HEK293T (cell line): ENCODE data around the gene GATA2.

Experiments
- CTCF ChIA-PET: fragments of 350-600 bp; formaldehyde crosslinking; extraction: SDS; loops from one replicate; lab custom pipeline; 2021; ENCODE audit warnings: antibody characterized with exemption, inconsistent platforms; lab: Yijun Ruan, JAX
- POLR2A ChIA-PET: fragments of 350-600 bp; formaldehyde crosslinking; extraction: SDS; loops from one replicate; lab custom pipeline; 2020; ENCODE audit warnings: antibody characterized with exemption, inconsistent platforms; lab: Yijun Ruan, JAX
- DNase-seq: peaks from one replicate; pipeline ENCODE4 v3.0.0; 2012; ENCODE audit warnings: mixed read lengths; ENCODE audit errors: extremely low spot score
- ARNT ChIP-seq: fragments of 450-650 bp; IDR thresholded peaks from 2 replicates; pipeline ENCODE4 v1.6.1; 2017; ENCODE audit warnings: mild to moderate bottlenecking
- BHLHE40 ChIP-seq: fragments of 450-650 bp; IDR thresholded peaks from 2 replicates; pipeline ENCODE4 v1.6.1; 2016; ENCODE audit warnings: mild to moderate bottlenecking, moderate library complexity, borderline replicate concordance
- CTBP1 ChIP-seq: fragments of 450-650 bp; IDR thresholded peaks from 2 replicates; pipeline ENCODE4 v1.6.1; 2016; ENCODE audit warnings: borderline replicate concordance
- ELF4 ChIP-seq: fragments of 450-650 bp; IDR thresholded peaks from 2 replicates; pipeline ENCODE4 v1.6.1; 2017; ENCODE audit warnings: antibody characterized with exemption
- FOXA1 ChIP-seq: fragments of 450-650 bp; IDR thresholded peaks from 2 replicates; pipeline ENCODE4 v1.6.1; 2016; ENCODE audit warnings: mild to moderate bottlenecking
- FOXK2 ChIP-seq: fragments of 450-650 bp; IDR thresholded peaks from 2 replicates; pipeline ENCODE4 v1.6.1; 2016; ENCODE audit warnings: mild to moderate bottlenecking
- FOXM1 ChIP-seq: fragments of 450-650 bp; IDR thresholded peaks from 2 replicates; pipeline ENCODE4 v1.6.1; 2017; ENCODE audit warnings: mild to moderate bottlenecking, borderline replicate concordance
- HDGF ChIP-seq: fragments of 450-650 bp; IDR thresholded peaks from 2 replicates; pipeline ENCODE4 v1.6.1; 2017; ENCODE audit warnings: antibody characterized with exemption, borderline replicate concordance
- L3MBTL2 ChIP-seq: fragments of 450-650 bp; conservative IDR thresholded peaks from 2 replicates; pipeline ENCODE4 v1.6.1; 2016; ENCODE audit warnings: mild to moderate bottlenecking
- LEF1 ChIP-seq: fragments of 450-650 bp; IDR thresholded peaks from 2 replicates; pipeline ENCODE4 v1.6.1; 2017; ENCODE audit warnings: mild to moderate bottlenecking, borderline replicate concordance
- NFRKB ChIP-seq: fragments of 450-650 bp; IDR thresholded peaks from 2 replicates; pipeline ENCODE4 v1.6.1; 2016; ENCODE audit warnings: mild to moderate bottlenecking, moderate library complexity
- PKNOX1 ChIP-seq: fragments of 450-650 bp; IDR thresholded peaks from 2 replicates; pipeline ENCODE4 v1.6.1; 2016
- SP1 ChIP-seq: fragments of 450-650 bp; IDR thresholded peaks from 2 replicates; pipeline ENCODE4 v1.6.1; 2017
- SUZ12 ChIP-seq: fragments of 450-650 bp; IDR thresholded peaks from 2 replicates; pipeline ENCODE4 v1.6.1; 2016; ENCODE audit warnings: mild to moderate bottlenecking
- TARDBP ChIP-seq: fragments of 450-650 bp; IDR thresholded peaks from 2 replicates; pipeline ENCODE4 v1.6.1; 2016
- ZNF384 ChIP-seq: fragments of 450-650 bp; IDR thresholded peaks from 2 replicates; pipeline ENCODE4 v1.6.1; 2016

GATA2 gene

GRCh38 chr3:128524374-128525299 is 31.6 kb upstream of the GATA2 start:
- POLR2A ChIA-PET = no interaction called here
- no peak for DNase-seq
- TF ChIP-seq FOXA1 = no peak
- TF ChIP-seq SUZ12 = no peak
- TF ChIP-seq FOXK2 = no peak
- TF ChIP-seq FOXM1 = no peak
- no peak for TF ChIP-seq CTBP1
- TF ChIP-seq TARDBP = no peak
- CTCF ChIA-PET = no interaction called here

DNA sequence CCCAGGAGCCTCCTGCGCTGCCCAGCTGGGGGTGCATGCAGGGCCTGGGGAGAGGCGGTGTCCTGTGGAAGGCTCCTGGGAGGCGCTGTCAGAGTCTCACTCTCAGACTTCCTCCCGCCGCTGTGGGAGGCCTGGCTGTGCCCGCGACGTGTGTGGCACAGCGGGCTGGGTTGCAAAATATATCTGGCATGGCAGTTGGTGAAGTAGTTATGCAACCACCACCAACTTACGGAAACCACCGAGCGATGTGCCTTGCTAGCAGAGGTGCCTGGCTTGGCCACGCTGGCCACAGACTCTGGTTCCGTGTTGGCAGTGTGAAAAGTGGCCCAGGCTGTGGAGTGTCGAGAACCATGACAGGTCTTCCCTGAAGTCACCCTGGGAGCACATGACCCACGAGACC is 30.6 kb upstream of the GATA2 start:
- CTCF ChIA-PET = no interaction called here
- TF ChIP-seq FOXK2 (no peak), BHLHE40 (no peak), L3MBTL2 (no peak), SUZ12 (no peak), HDGF (no peak), NFRKB (no peak), LEF1 (no peak), SP1 (no peak), CTBP1 (no peak), ZNF384 (no peak)
- DNase-seq = no peak
- POLR2A ChIA-PET = no interaction called here

- peak; percentile 81 for TF ChIP-seq PKNOX1
- TF ChIP-seq L3MBTL2 = no peak
- no peak for DNase-seq
- ChIA-PET CTCF (no interaction called here), POLR2A (no interaction called here)
These were observed 28.7 kb upstream of the GATA2 start for GRCh38 chr3:128521715-128522114.

- ChIA-PET POLR2A (no interaction called here), CTCF (no interaction called here)
- DNase-seq = no peak
- no peak for TF ChIP-seq LEF1
- no peak for TF ChIP-seq BHLHE40
- TF ChIP-seq ELF4 = no peak
These were observed 25.8 kb upstream of the GATA2 start for GRCh38 chr3:128518587-128519490.

- ChIA-PET POLR2A (no interaction called here), CTCF (no interaction called here)
- TF ChIP-seq HDGF = no peak
- TF ChIP-seq FOXM1 = no peak
- TF ChIP-seq ARNT = no peak
- TF ChIP-seq ELF4 = no peak
- TF ChIP-seq FOXA1 = no peak
- no peak for TF ChIP-seq TARDBP
- TF ChIP-seq PKNOX1 = no peak
These were observed 24.6 kb upstream of the GATA2 start for GRCh38 chr3:128517648-128518047.

GRCh38 chr3:128515967-128516366 is 23.0 kb upstream of the GATA2 start:
- no peak for DNase-seq
- ChIA-PET POLR2A (no interaction called here), CTCF (no interaction called here)

More at GRCh38 chr3:128517648-128518047, 24.6 kb upstream of the GATA2 start:
- DNase-seq = no peak

DNA sequence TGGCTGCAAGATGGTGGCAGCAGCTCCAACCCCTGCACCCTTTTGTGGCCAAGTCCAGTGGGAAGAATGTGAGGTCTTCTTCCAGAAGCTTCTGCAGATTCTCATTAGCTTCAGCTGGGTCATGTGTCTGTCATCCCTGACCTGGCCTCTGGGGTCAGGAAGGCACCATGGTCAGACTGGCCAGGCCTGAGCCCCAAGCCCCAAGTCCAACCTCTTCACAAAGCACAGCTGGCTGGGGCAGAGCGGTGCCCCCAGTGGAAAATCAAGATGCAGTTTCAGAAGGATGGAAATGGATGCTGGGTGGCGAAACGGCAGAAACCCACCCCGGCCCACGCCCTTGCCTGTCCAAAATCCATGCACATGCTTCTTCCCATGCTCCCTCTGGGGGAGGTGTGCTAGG is 15.9 kb upstream of the GATA2 start:
- DNase-seq = no peak
- POLR2A ChIA-PET = no interaction called here
- TF ChIP-seq FOXA1 (no peak), LEF1 (no peak), L3MBTL2 (no peak)
- CTCF ChIA-PET = no interaction called here

More at GRCh38 chr3:128515967-128516366, 23.0 kb upstream of the GATA2 start:
- TF ChIP-seq FOXM1 (no peak), NFRKB (no peak), SUZ12 (no peak), TARDBP (no peak), SP1 (no peak), FOXA1 (no peak)

GRCh38 chr3:128506754-128507153 is 13.8 kb upstream of the GATA2 start:
- DNase-seq = no peak
- TF ChIP-seq ZNF384 = no peak
- TF ChIP-seq LEF1 = no peak
- no peak for TF ChIP-seq TARDBP
- TF ChIP-seq SP1 = no peak
- TF ChIP-seq HDGF = no peak
- TF ChIP-seq BHLHE40 = no peak
- TF ChIP-seq PKNOX1 = no peak
- TF ChIP-seq FOXK2 = no peak
- TF ChIP-seq NFRKB = no peak
- TF ChIP-seq ARNT = no peak
- TF ChIP-seq L3MBTL2 = no peak; the same call in 1 of the 2 replicates
- TF ChIP-seq ELF4 = no peak
- no peak for TF ChIP-seq SUZ12
- no peak for TF ChIP-seq FOXM1
- no peak for TF ChIP-seq FOXA1
- POLR2A ChIA-PET = no interaction called here
- CTCF ChIA-PET = interaction anchor here (0.8 kb wide), 1 partner anchor 67 kb away, joined by 4 read pairs; no protein-coding TSS in a partner anchor
